ENCODE results near the gene COL4A1. TPM values are rescaled to one million over a fixed set of nuclear protein-coding genes. Genes with fewer than 3 reads are reported as not detected.

The COL4A1 gene
- total RNA-seq, result under 1 TPM in 1 of 2 experiments, not detected in 1; 0.41 TPM

GRCh38 chr13:110306960-110307766 is at the start of gene COL4A1, which contains the start of gene COL4A2:
TSS of gene COL4A1 (minus strand) at chr13:110307157. CDS start at chr13:110307027, 130 bp downstream.
TSS of gene COL4A2 (plus strand) at chr13:110307284. CDS start at chr13:110307904, 620 bp downstream.

Small RNA genes lying within 50 kb of the gene (microRNA-seq; reads per million reads assigned to microRNA genes)
- not detected for gene MIR8073 (ENCODE audit: borderline microRNAs expressed, borderline replicate concordance)

Other genes with a start within 250 kb of the COL4A1 start
- under 1 TPM in 1 of 2 experiments, not detected in 1; 0.19 TPM for gene COL4A2, start 127 bp upstream of the COL4A1 start, total RNA-seq

All from activated naive CD4-positive, alpha-beta T cell treated with anti-CD3 and anti-CD28 coated beads, Interleukin-2, amount 10 ng/mL, durations not matched to agents 5 hours and 36 hours (primary cell).